CD14-positive monocyte (primary cell): ENCODE results near the gene MICAL1. TPM values are rescaled to one million over a fixed set of nuclear protein-coding genes. Genes with fewer than 3 reads are reported as not detected.

Experiments used
- DNase-seq, 3 donors: peaks; one replicate each; pipeline ENCODE4 v3.0.0-alpha.2; 2011 to 2022
- H2AFZ ChIP-seq: 2 replicates; pipeline ENCODE4 v1.6.0; 2012; ENCODE audit warnings: mild to moderate bottlenecking, low read depth, low read length, inconsistent platforms; ENCODE audit not compliant: insufficient read depth, poor library complexity, severe bottlenecking
- H3K27ac ChIP-seq, 2 donors: 1 replicate in 1 of 2; 2 replicates in 1 of 2; pipeline ENCODE4 v1.5.1; 2012 to 2013; ENCODE audit warnings: low read length in 2 of 2, control low read depth in 1 of 2, inconsistent platforms in 1 of 2, low read depth in 1 of 2, mild to moderate bottlenecking in 1 of 2
- H3K27me3 ChIP-seq, 2 donors: one replicate each; pipeline versions ENCODE4 v1.6.0 to v1.6.1; 2011 to 2013; ENCODE audit warnings: low read length in 2 of 2; ENCODE audit not compliant: control insufficient read depth in 2 of 2, insufficient read depth in 2 of 2
- H3K36me3 ChIP-seq, 2 donors: replicated peaks in 1 of 2; 1 replicate in 1 of 2; 2 replicates in 1 of 2; pipeline versions ENCODE4 v1.5.1 to v1.6.1; 2012 to 2013; ENCODE audit warnings: low read length in 2 of 2, control low read depth in 1 of 2, inconsistent platforms in 1 of 2, mild to moderate bottlenecking in 1 of 2; ENCODE audit not compliant: insufficient read depth in 2 of 2, control insufficient read depth in 1 of 2
- H3K4me1 ChIP-seq, 2 donors: 1 replicate in 1 of 2; 2 replicates in 1 of 2; pipeline versions ENCODE4 v1.5.1 to v1.6.1; 2012 to 2013; ENCODE audit warnings: low read length in 2 of 2, control low read depth in 1 of 2, inconsistent platforms in 1 of 2, mild to moderate bottlenecking in 1 of 2, moderate library complexity in 1 of 2; ENCODE audit not compliant: insufficient read depth in 2 of 2, control insufficient read depth in 1 of 2
- H3K4me2 ChIP-seq: replicated peaks from 2 replicates; pipeline ENCODE3; 2012; ENCODE audit warnings: low read length, moderate library complexity, mild to moderate bottlenecking; ENCODE audit not compliant: poor library complexity, severe bottlenecking; ENCODE audit errors: extremely low read depth
- H3K4me3 ChIP-seq, 3 experiments: fragments of 200-600 bp in 1 of 3; sonication (generic) in 1 of 3; replicated peaks in 1 of 3; 1 replicate in 2 of 3; 2 replicates in 1 of 3; pipeline ENCODE4 v1.5.1; 2011 to 2013; ENCODE audit warnings: low read length in 3 of 3, mild to moderate bottlenecking in 3 of 3, control low read depth in 2 of 3, low read depth in 2 of 3, inconsistent platforms in 1 of 3, moderate library complexity in 1 of 3
- H3K79me2 ChIP-seq: 2 replicates; pipeline ENCODE4 v1.6.0; 2012; ENCODE audit warnings: mild to moderate bottlenecking, control low read depth, inconsistent platforms, low read length, moderate library complexity; ENCODE audit not compliant: insufficient read depth
- H3K9ac ChIP-seq: 2 replicates; pipeline ENCODE4 v1.6.0; 2017; ENCODE audit warnings: low read length, mild to moderate bottlenecking; ENCODE audit not compliant: insufficient read depth, poor library complexity, severe bottlenecking
- H3K9me3 ChIP-seq, 2 donors: replicated peaks in 1 of 2; 1 replicate in 1 of 2; 2 replicates in 1 of 2; pipeline versions ENCODE4 v1.5.1 to v1.6.1; 2012 to 2013; ENCODE audit warnings: low read length in 2 of 2, control low read depth in 1 of 2; ENCODE audit not compliant: control insufficient read depth in 1 of 2, insufficient read depth in 1 of 2
- H4K20me1 ChIP-seq: 2 replicates; pipeline ENCODE4 v1.6.0; 2012; ENCODE audit warnings: mild to moderate bottlenecking, low read length, control low read depth, moderate library complexity; ENCODE audit not compliant: insufficient read depth
- H3K27ac Mint-ChIP-seq, 7 donors: one replicate each; pipeline ENCODE4 v1.8.0; 2020; ENCODE audit warnings: mild to moderate bottlenecking in 7 of 7, mixed read lengths in 7 of 7, moderate library complexity in 6 of 7, inconsistent platforms in 2 of 7
- H3K27me3 Mint-ChIP-seq, 3 donors: one replicate each; pipeline ENCODE4 v1.8.0; 2021 to 2022; ENCODE audit warnings: low read depth in 3 of 3, mild to moderate bottlenecking in 3 of 3, mixed read lengths in 3 of 3, moderate library complexity in 3 of 3, inconsistent platforms in 1 of 3
- H3K36me3 Mint-ChIP-seq, 2 donors: one replicate each; pipeline ENCODE4 v1.8.0; 2020; ENCODE audit warnings: mixed read lengths in 2 of 2, inconsistent platforms in 1 of 2, mild to moderate bottlenecking in 1 of 2
- H3K4me1 Mint-ChIP-seq: one replicate; pipeline ENCODE4 v1.8.0; 2020; ENCODE audit warnings: mild to moderate bottlenecking, mixed read lengths
- H3K4me3 Mint-ChIP-seq, 2 donors: one replicate each; pipeline ENCODE4 v1.8.0; 2020; ENCODE audit warnings: mild to moderate bottlenecking in 2 of 2, mixed read lengths in 2 of 2, moderate library complexity in 1 of 2
- H3K9me3 Mint-ChIP-seq, 7 donors: one replicate each; pipeline ENCODE4 v1.8.0; 2020 to 2022; ENCODE audit warnings: mixed read lengths in 7 of 7, mild to moderate bottlenecking in 6 of 7, moderate library complexity in 6 of 7, inconsistent platforms in 2 of 7
- WGBS: methylation state at CpG from one replicate; pipeline ENCODE4 v1.1.5; 2013; ENCODE audit warnings: missing lambda C conversion rate; ENCODE audit not compliant: insufficient coverage; 5-methylcytosine and 5-hydroxymethylcytosine counted together
- intact Hi-C, 2 donors: fragments of 100-400 bp; cut with micrococcal nuclease; formaldehyde crosslinking; loops; one replicate each; pipeline versions ENCODE4 v1.15.0 to v1.15.1; 2023
- polyA plus RNA-seq, 3 donors: library from polyadenylated mRNA; depleted of rRNA in 1 of 3; unstranded in 2 of 3; stranded (reverse) in 1 of 3; fragments of 300-500 nt in 2 of 3; fragments of >200 nt in 1 of 3; fragmentation: Illumina TruSeq in 2 of 3; gene quantifications; 1 replicate in 2 of 3; 2 replicates in 1 of 3; pipeline ENCODE4 v1.2.3, GENCODE V29; 2012 to 2021
- TF ChIP-seq, protein P1 (sequence below): fragments of 200-600 bp; IDR thresholded peaks from one replicate; pipeline ENCODE4 v1.8.0; 2022; ENCODE audit warnings: antibody characterized with exemption, mild to moderate bottlenecking

Gene MICAL1
- polyA plus RNA-seq, 3 donors: 7.5 to 227 (median 13.2) TPM

DNA sequence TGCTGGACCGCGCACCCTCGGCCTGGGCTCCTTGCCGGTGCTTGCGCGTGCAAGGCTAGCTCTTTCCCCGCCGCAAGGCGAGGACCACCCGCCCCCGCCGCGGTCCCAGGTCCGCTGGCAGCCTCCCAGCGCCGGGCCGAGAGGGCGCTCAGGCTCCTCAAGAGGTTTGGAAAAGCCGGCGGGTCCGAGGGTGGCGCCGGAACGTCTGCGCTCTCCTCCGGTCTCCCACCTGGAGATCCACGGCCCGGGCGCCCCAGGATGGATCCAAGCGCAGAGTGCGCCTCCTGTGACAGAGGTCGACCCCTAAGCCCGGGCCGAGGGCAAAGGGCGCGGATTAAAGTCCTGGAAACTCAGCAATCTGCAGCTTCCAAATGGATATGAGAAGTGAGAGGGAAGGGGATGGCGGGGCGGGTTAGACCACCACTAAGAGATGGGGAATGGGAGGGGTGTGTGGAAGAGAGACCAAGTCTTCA is 575 bp upstream of the MICAL1 start:
- 13% methylated on average over 38 of the region's 38 CpGs for WGBS
- Histone ChIP-seq H3K27me3 (no peaks in the 10 kb centered on the region), H3K4me3 (peak overlapping the region; percentile 51 to 97 (median 78)), H3K4me2 (peak overlapping the region; percentile 81), H3K9me3 (no peaks in the 10 kb centered on the region), H3K36me3 (peaks cover 18 to 27% of the 10 kb centered on the region in 2 donors), H3K9ac (peak overlapping the region; percentile 69), H3K27ac (peak overlapping the region in 1 of 2 donors; percentile 51), H4K20me1 (peaks cover 25% of the 10 kb centered on the region), H2AFZ (peak overlapping the region; percentile 64), H3K4me1 (peaks cover 49 to 57% of the 10 kb centered on the region in 2 donors), H3K79me2 (peaks cover 46% of the 10 kb centered on the region)
- intact Hi-C loops: loop anchor here in 1 of 2 donors (5.0 to 10.0 kb wide), 2 partner anchors 74 to 361 kb away; partner anchors contain the start of genes CD164, CEP57L1 and SESN1
- Mint-ChIP-seq H3K4me3 (peak overlapping the region; percentile 73 to 96), H3K9me3 (peaks cover 0 to 3% (median 0%) of the 10 kb centered on the region in 7 donors), H3K27ac (peak overlapping the region in 2 of 7 donors; percentile 13 to 96), H3K36me3 (peaks cover 24 to 32% of the 10 kb centered on the region in 2 donors), H3K27me3 (no peaks in the 10 kb centered on the region), H3K4me1 (peaks cover 51% of the 10 kb centered on the region)
- TF ChIP-seq, protein P1, sequence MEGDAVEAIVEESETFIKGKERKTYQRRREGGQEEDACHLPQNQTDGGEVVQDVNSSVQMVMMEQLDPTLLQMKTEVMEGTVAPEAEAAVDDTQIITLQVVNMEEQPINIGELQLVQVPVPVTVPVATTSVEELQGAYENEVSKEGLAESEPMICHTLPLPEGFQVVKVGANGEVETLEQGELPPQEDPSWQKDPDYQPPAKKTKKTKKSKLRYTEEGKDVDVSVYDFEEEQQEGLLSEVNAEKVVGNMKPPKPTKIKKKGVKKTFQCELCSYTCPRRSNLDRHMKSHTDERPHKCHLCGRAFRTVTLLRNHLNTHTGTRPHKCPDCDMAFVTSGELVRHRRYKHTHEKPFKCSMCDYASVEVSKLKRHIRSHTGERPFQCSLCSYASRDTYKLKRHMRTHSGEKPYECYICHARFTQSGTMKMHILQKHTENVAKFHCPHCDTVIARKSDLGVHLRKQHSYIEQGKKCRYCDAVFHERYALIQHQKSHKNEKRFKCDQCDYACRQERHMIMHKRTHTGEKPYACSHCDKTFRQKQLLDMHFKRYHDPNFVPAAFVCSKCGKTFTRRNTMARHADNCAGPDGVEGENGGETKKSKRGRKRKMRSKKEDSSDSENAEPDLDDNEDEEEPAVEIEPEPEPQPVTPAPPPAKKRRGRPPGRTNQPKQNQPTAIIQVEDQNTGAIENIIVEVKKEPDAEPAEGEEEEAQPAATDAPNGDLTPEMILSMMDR: no peak
- DNase-seq: no peak

DNA sequence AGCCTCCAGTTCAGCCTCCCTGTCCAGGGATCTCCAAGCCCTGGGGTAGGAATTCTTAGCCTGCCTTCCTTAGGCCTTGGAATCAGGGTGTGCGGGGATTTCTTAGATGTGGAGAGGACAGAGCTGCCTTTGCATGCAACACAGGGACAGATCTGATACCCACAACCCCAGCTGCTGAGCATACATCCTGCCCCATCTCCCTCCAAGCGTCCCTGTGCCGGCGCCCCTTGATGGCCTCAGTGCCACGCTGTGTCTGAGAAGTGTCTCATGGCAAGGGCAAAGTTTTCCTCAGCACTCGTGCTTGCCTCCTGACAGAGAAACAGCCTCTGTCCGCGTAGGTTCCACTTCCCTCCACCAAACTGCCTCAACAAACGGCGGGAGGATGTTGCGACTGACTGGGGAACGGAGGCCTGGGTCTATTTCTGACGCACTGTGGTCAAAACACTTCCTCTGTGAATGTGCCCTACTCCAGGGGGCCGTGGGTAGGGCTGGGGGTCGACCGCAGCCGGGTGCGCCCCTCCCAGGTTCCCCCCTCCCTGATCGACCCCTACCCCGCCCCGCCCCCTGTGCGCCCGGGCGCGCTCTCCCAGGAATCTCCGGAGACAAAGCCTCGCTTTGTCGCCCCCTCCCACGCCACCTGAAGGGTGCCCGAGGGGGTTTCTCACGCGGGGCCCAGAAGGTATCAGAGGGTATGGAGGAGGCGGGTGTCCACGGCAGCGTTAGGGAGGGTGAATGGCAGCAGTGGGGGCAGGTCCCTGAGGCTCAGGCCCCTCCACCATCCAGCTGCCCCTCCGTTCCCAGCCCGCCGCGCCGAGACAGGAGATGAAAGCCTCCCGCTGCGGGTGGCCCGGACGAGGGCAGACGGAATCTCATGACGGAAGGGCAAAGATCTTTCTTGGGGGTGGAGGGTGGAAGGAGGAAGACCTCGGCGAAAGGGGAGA is 806 bp downstream of the MICAL1 start:
- peaks cover 27 to 40% of the 10 kb centered on the region in 2 donors for H3K36me3 Mint-ChIP-seq
- Histone ChIP-seq H3K79me2 (peaks cover 56% of the 10 kb centered on the region), H3K36me3 (peaks cover 23 to 37% of the 10 kb centered on the region in 2 donors), H3K4me1 (peaks cover 49 to 57% of the 10 kb centered on the region in 2 donors), H3K9ac (peak overlapping the region; percentile 70), H3K4me2 (peak overlapping the region; percentile 81), H3K27ac (peak overlapping the region; percentile 84 to 93), H2AFZ (peak overlapping the region; percentile 64), H3K9me3 (no peaks in the 10 kb centered on the region), H4K20me1 (peaks cover 35% of the 10 kb centered on the region), H3K27me3 (no peaks in the 10 kb centered on the region), H3K4me3 (peak overlapping the region; percentile 51 to 97 (median 78))
- intact Hi-C loops: loop anchor here (2.0 to 10.0 kb wide), 3 partner anchors 28 to 360 kb away; partner anchors contain the start of genes CD164 (in 1 of the 2), CEP57L1 (in 1 of the 2), SESN1 (in 1 of the 2) and ZBTB24 (in 1 of the 2)
- no peaks in the 10 kb centered on the region for H3K27me3 Mint-ChIP-seq
- H3K4me3 Mint-ChIP-seq: peak overlapping the region; percentile 96 to 98
- TF ChIP-seq, protein P1: no peak
- H3K4me1 Mint-ChIP-seq: peaks cover 56% of the 10 kb centered on the region
- DNase-seq: peak; percentile 78 to 84 (median 81)
- H3K27ac Mint-ChIP-seq: peak overlapping the region; percentile 88 to 99 (median 97)
- peaks cover 0 to 3% (median 0%) of the 10 kb centered on the region in 7 donors for H3K9me3 Mint-ChIP-seq
- 0% methylated on average over 23 of the region's 48 CpGs for WGBS
